ENCODE results near the gene COX7A1.

GRCh38 chr19:36201684-36202083, 49.4 kb upstream of the COX7A1 start:
- TF ChIP-seq, protein P1, sequence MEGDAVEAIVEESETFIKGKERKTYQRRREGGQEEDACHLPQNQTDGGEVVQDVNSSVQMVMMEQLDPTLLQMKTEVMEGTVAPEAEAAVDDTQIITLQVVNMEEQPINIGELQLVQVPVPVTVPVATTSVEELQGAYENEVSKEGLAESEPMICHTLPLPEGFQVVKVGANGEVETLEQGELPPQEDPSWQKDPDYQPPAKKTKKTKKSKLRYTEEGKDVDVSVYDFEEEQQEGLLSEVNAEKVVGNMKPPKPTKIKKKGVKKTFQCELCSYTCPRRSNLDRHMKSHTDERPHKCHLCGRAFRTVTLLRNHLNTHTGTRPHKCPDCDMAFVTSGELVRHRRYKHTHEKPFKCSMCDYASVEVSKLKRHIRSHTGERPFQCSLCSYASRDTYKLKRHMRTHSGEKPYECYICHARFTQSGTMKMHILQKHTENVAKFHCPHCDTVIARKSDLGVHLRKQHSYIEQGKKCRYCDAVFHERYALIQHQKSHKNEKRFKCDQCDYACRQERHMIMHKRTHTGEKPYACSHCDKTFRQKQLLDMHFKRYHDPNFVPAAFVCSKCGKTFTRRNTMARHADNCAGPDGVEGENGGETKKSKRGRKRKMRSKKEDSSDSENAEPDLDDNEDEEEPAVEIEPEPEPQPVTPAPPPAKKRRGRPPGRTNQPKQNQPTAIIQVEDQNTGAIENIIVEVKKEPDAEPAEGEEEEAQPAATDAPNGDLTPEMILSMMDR (IDR thresholded peaks at IDR 0.05), result no peak
- no peak for TF ChIP-seq POLR2A (IDR thresholded peaks at IDR 0.05)

Data from vagina (tissue), 2 donors.